HCT116 (cell line): ENCODE measurements around the gene RASAL2. TPM values are rescaled to one million over a fixed set of nuclear protein-coding genes. Genes with fewer than 3 reads are reported as not detected.
"Not testable (repeated sequence)": the region's sequence is repeated elsewhere in the genome, so short reads cannot be mapped to it uniquely, and the experiment has no call there.

Source experiments
- ATAC-seq: fragments of 200-7000 bp; cut with Tn5 transposase; 2 replicates; pipeline ENCODE4 v1.9.1; 2020; ENCODE audit warnings: mild to moderate bottlenecking, moderate library complexity
- BruUV-seq: library from RNA; stranded (reverse); fragments of 400-500 nt; replicated peaks from 2 replicates; lab custom pipeline; 2021; lab: Mats Ljungman, UMichigan
- CTCF ChIA-PET: fragments of 300-600 bp; sonication (Branson Sonifier 250); formaldehyde crosslinking; loops from one replicate; lab custom pipeline; 2021; ENCODE audit warnings: antibody characterized with exemption; lab: Charles Lee
- POLR2A ChIA-PET: fragments of 300-600, 350-600 bp; sonication (Branson Sonifier 250); formaldehyde crosslinking; loops from one replicate; lab custom pipeline; 2021; ENCODE audit warnings: antibody characterized with exemption; lab: Charles Lee
- RAD21 ChIA-PET, 2 experiments: fragments of 300-600 bp; sonication (Branson Sonifier 250); formaldehyde crosslinking; loops; one replicate each; lab custom pipeline; 2023; ENCODE audit warnings: low total read pairs in 2 of 2; ENCODE audit not compliant: uncharacterized antibody in 2 of 2, unreplicated experiment in 2 of 2, low non-redundant PET in 1 of 2; lab: Charles Lee
- DNase-seq: peaks from one replicate; pipeline ENCODE4 v3.0.0-alpha.2; 2010; ENCODE audit warnings: low read depth, low spot score
- H2AFZ ChIP-seq: fragments of 200-600 bp; shearing (Covaris generic), sonication (generic); 2 replicates; pipeline ENCODE4 v1.6.1; 2017; ENCODE audit warnings: low read depth, mixed run types, mixed read lengths, antibody characterized with exemption, low read length; ENCODE audit not compliant: poor library complexity, severe bottlenecking
- H3K27ac ChIP-seq: 2 replicates; pipeline ENCODE4 v1.5.1; 2012; ENCODE audit warnings: low read depth, low read length
- H3K27me3 ChIP-seq: fragments of 200-600 bp; sonication (generic); 2 replicates; pipeline ENCODE4 v1.6.1; 2016; ENCODE audit warnings: mixed run types, low read length, mixed read lengths; ENCODE audit not compliant: insufficient read depth
- H3K36me3 ChIP-seq, 2 experiments: fragments of 200-500 bp in 1 of 2; fragments of 200-600 bp in 1 of 2; sonication (Bioruptor generic) in 1 of 2; sonication (generic) in 1 of 2; 2 replicates each; pipeline versions ENCODE4 v1.5.1 to v1.6.1; 2014 to 2016; ENCODE audit warnings: low read length in 2 of 2, inconsistent platforms in 1 of 2, mixed read lengths in 1 of 2, mixed run types in 1 of 2; ENCODE audit not compliant: insufficient read depth in 2 of 2, control insufficient read depth in 1 of 2
- H3K4me1 ChIP-seq, 2 experiments: fragments of 200-600 bp in 1 of 2; sonication (generic) in 1 of 2; 2 replicates each; pipeline versions ENCODE4 v1.5.1 to v1.6.1; 2012 to 2017; ENCODE audit warnings: low read length in 2 of 2, inconsistent platforms in 1 of 2, mild to moderate bottlenecking in 1 of 2, mixed read lengths in 1 of 2, mixed run types in 1 of 2, moderate library complexity in 1 of 2; ENCODE audit not compliant: insufficient read depth in 2 of 2, control insufficient read depth in 1 of 2
- H3K4me2 ChIP-seq: fragments of 200-600 bp; sonication (generic); 2 replicates; pipeline ENCODE4 v1.6.1; 2017; ENCODE audit warnings: mixed run types, low read length, mixed read lengths
- H3K4me3 ChIP-seq, 2 experiments: fragments of 200-600 bp in 1 of 2; sonication (generic) in 1 of 2; replicated peaks in 1 of 2; 2 replicates each; pipeline ENCODE4 v1.5.1; 2011 to 2016; ENCODE audit warnings: low read length in 2 of 2, control low read depth in 1 of 2, low read depth in 1 of 2, mild to moderate bottlenecking in 1 of 2, mixed read lengths in 1 of 2, mixed run types in 1 of 2
- H3K79me2 ChIP-seq: fragments of 200-600 bp; sonication (generic); 2 replicates; pipeline ENCODE4 v1.6.1; 2017; ENCODE audit warnings: mild to moderate bottlenecking, mixed run types, low read length, moderate library complexity, mixed read lengths; ENCODE audit not compliant: insufficient read depth
- H3K9ac ChIP-seq: fragments of 200-600 bp; sonication (generic); 2 replicates; pipeline ENCODE4 v1.6.1; 2016; ENCODE audit warnings: low read length, mixed read lengths
- H3K9me2 ChIP-seq: fragments of 200-600 bp; sonication (generic), shearing (Covaris generic); 2 replicates; pipeline ENCODE4 v1.6.1; 2017; ENCODE audit warnings: mixed run types, mild to moderate bottlenecking, moderate library complexity; ENCODE audit not compliant: insufficient read depth
- H3K9me3 ChIP-seq, 2 experiments: fragments of 200-500 bp in 1 of 2; fragments of 200-600 bp in 1 of 2; sonication (Bioruptor generic) in 1 of 2; sonication (generic) in 1 of 2; 2 replicates each; pipeline ENCODE4 v1.6.1; 2014 to 2017; ENCODE audit warnings: low read length in 2 of 2, mixed read lengths in 2 of 2, inconsistent platforms in 1 of 2, low read depth in 1 of 2, mild to moderate bottlenecking in 1 of 2, mixed run types in 1 of 2, moderate library complexity in 1 of 2; ENCODE audit not compliant: control insufficient read depth in 1 of 2, insufficient read depth in 1 of 2
- H4K20me1 ChIP-seq: fragments of 200-600 bp; sonication (generic), shearing (Covaris generic); 2 replicates; pipeline ENCODE4 v1.6.1; 2017; ENCODE audit warnings: mixed run types, mild to moderate bottlenecking, moderate library complexity; ENCODE audit not compliant: insufficient read depth
- CBX3 ChIP-seq: IDR thresholded peaks from 2 replicates; pipeline ENCODE4 v1.6.1; 2012; ENCODE audit warnings: low read depth
- CTCF ChIP-seq, 3 experiments: fragments of 200-600 bp in 1 of 3; sonication (generic) in 1 of 3; IDR thresholded peaks in 2 of 3; conservative IDR thresholded peaks in 1 of 3; 2 replicates each; pipeline ENCODE4 v1.5.1; 2012 to 2017; ENCODE audit warnings: low read depth in 2 of 3, low read length in 2 of 3, antibody characterized with exemption in 1 of 3, borderline replicate concordance in 1 of 3, control low read depth in 1 of 3, mild to moderate bottlenecking in 1 of 3, mixed read lengths in 1 of 3, mixed run types in 1 of 3, moderate library complexity in 1 of 3; ENCODE audit not compliant: insufficient read depth in 1 of 3
- EGR1 ChIP-seq: IDR thresholded peaks from 2 replicates; pipeline ENCODE4 v1.6.1; 2012; ENCODE audit warnings: low read depth
- EZH2 ChIP-seq: fragments of 200-600 bp; sonication (generic); IDR thresholded peaks from 2 replicates; pipeline ENCODE4 v1.6.1; 2017; ENCODE audit warnings: antibody characterized with exemption, mixed run types
- FOSL1 ChIP-seq: IDR thresholded peaks from 2 replicates; pipeline ENCODE4 v1.6.1; 2012; ENCODE audit warnings: low read depth
- JUND ChIP-seq: IDR thresholded peaks from 2 replicates; pipeline ENCODE4 v1.6.1; 2012
- POLR2AphosphoS5 ChIP-seq: IDR thresholded peaks from 2 replicates; pipeline ENCODE4 v1.6.1; 2011; ENCODE audit warnings: mild to moderate bottlenecking, low read depth, low read length, moderate library complexity
- SIN3A ChIP-seq: IDR thresholded peaks from 2 replicates; pipeline ENCODE4 v1.6.1; 2012; ENCODE audit warnings: low read depth
- YY1 ChIP-seq: IDR thresholded peaks from 2 replicates; pipeline ENCODE4 v1.6.1; 2011; ENCODE audit warnings: low read length, low read depth, moderate library complexity, mild to moderate bottlenecking; ENCODE audit not compliant: insufficient replicate concordance; ENCODE audit errors: extremely low read depth
- ZNF274 ChIP-seq: fragments of 200-500 bp; sonication (Bioruptor generic); IDR thresholded peaks from 2 replicates; pipeline ENCODE4 v1.6.1; 2014; ENCODE audit warnings: mild to moderate bottlenecking, low read depth, low read length, inconsistent platforms
- intact Hi-C: fragments of 100-400 bp; cut with micrococcal nuclease; formaldehyde crosslinking; loops from 2 replicates; pipeline ENCODE4 v1.10.0; 2022
- total RNA-seq: library from RNA; stranded (reverse); gene quantifications from one replicate; pipeline ENCODE4 v1.2.1, GENCODE V29; 2021; ENCODE audit not compliant: unreplicated experiment
- TF ChIP-seq, protein P1 (sequence below): IDR thresholded peaks from 2 replicates; pipeline ENCODE4 v1.6.1; 2012; ENCODE audit warnings: low read depth
- TF ChIP-seq, protein P2 (sequence below): IDR thresholded peaks from 2 replicates; pipeline ENCODE4 v1.6.1; 2012
- TF ChIP-seq, protein P3 (sequence below): IDR thresholded peaks from 2 replicates; pipeline ENCODE4 v1.6.1; 2011; ENCODE audit warnings: mild to moderate bottlenecking, low read length, moderate library complexity; ENCODE audit not compliant: insufficient replicate concordance; ENCODE audit errors: extremely low read depth

Gene RASAL2
- total RNA-seq, 1 experiment from 2014 or later, result 11.7 TPM

GRCh38 chr1:178502856-178503255, 409.0 kb downstream of the RASAL2 start:
- no peak for DNase-seq
- no peak for ATAC-seq
- CTCF ChIA-PET, result no interaction called here
- BruUV-seq, result no TSS peak
- Histone ChIP-seq H3K36me3 (no peaks in the 10 kb centered on the region), H2AFZ (no peak overlapping the region), H3K9me3 (no peaks in the 10 kb centered on the region), H4K20me1 (no peaks in the 10 kb centered on the region), H3K4me3 (no peak overlapping the region), H3K4me1 (peaks cover 0 to 7% of the 10 kb centered on the region in 2 experiments; a peak in 1 of 4 replicates), H3K27ac (no peak overlapping the region), H3K27me3 (no peaks in the 10 kb centered on the region), H3K4me2 (no peak overlapping the region), H3K79me2 (no peaks in the 10 kb centered on the region), H3K9me2 (no peaks in the 10 kb centered on the region), H3K9ac (no peak overlapping the region)
- RAD21 ChIA-PET, result no interaction called here
- intact Hi-C loops, result no loop called here
- POLR2A ChIA-PET, result no interaction called here
- TF ChIP-seq FOSL1 (no peak), POLR2AphosphoS5 (no peak), EZH2 (no peak), CBX3 (no peak), CTCF (IDR thresholded peaks at IDR 0.05 in 2 of 3, conservative IDR thresholded peaks at IDR 0.05 in 1 of 3; ENCODE audit: borderline replicate concordance in 1 of 3, insufficient read depth in 1 of 3, low read depth in 2 of 3, low read length in 2 of 3) (no peak), YY1 (no peak), JUND (no peak), SIN3A (no peak), ZNF274 (no peak), EGR1 (no peak)
- TF ChIP-seq, protein P1, sequence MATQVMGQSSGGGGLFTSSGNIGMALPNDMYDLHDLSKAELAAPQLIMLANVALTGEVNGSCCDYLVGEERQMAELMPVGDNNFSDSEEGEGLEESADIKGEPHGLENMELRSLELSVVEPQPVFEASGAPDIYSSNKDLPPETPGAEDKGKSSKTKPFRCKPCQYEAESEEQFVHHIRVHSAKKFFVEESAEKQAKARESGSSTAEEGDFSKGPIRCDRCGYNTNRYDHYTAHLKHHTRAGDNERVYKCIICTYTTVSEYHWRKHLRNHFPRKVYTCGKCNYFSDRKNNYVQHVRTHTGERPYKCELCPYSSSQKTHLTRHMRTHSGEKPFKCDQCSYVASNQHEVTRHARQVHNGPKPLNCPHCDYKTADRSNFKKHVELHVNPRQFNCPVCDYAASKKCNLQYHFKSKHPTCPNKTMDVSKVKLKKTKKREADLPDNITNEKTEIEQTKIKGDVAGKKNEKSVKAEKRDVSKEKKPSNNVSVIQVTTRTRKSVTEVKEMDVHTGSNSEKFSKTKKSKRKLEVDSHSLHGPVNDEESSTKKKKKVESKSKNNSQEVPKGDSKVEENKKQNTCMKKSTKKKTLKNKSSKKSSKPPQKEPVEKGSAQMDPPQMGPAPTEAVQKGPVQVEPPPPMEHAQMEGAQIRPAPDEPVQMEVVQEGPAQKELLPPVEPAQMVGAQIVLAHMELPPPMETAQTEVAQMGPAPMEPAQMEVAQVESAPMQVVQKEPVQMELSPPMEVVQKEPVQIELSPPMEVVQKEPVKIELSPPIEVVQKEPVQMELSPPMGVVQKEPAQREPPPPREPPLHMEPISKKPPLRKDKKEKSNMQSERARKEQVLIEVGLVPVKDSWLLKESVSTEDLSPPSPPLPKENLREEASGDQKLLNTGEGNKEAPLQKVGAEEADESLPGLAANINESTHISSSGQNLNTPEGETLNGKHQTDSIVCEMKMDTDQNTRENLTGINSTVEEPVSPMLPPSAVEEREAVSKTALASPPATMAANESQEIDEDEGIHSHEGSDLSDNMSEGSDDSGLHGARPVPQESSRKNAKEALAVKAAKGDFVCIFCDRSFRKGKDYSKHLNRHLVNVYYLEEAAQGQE, result no peak
- TF ChIP-seq, protein P2, sequence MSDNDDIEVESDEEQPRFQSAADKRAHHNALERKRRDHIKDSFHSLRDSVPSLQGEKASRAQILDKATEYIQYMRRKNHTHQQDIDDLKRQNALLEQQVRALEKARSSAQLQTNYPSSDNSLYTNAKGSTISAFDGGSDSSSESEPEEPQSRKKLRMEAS, result no peak
- TF ChIP-seq, protein P3, sequence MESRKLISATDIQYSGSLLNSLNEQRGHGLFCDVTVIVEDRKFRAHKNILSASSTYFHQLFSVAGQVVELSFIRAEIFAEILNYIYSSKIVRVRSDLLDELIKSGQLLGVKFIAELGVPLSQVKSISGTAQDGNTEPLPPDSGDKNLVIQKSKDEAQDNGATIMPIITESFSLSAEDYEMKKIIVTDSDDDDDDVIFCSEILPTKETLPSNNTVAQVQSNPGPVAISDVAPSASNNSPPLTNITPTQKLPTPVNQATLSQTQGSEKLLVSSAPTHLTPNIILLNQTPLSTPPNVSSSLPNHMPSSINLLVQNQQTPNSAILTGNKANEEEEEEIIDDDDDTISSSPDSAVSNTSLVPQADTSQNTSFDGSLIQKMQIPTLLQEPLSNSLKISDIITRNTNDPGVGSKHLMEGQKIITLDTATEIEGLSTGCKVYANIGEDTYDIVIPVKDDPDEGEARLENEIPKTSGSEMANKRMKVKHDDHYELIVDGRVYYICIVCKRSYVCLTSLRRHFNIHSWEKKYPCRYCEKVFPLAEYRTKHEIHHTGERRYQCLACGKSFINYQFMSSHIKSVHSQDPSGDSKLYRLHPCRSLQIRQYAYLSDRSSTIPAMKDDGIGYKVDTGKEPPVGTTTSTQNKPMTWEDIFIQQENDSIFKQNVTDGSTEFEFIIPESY, result no peak
- TF ChIP-seq, all 23 proteins: peak for 0

GRCh38 chr1:178503316-178503715, 409.4 kb downstream of the RASAL2 start:
- CTCF ChIA-PET, H3K9ac ChIP-seq, H3K4me3 ChIP-seq, H3K27me3 ChIP-seq, ATAC-seq, intact Hi-C loops, H3K9me3 ChIP-seq, H3K4me2 ChIP-seq, POLR2A ChIA-PET, BruUV-seq, H3K9me2 ChIP-seq, DNase-seq, RAD21 ChIA-PET, H3K79me2 ChIP-seq, H4K20me1 ChIP-seq, H2AFZ ChIP-seq, H3K27ac ChIP-seq, H3K36me3 ChIP-seq, H3K4me1 ChIP-seq: not testable (repeated sequence)
